GM12872 (cell line): Measurements from ENCODE around the gene ANKMY1.

Source experiments
- TF ChIP-seq, protein P1 (sequence below): IDR thresholded peaks from 3 replicates; pipeline ENCODE4 v1.5.1; 2011; ENCODE audit warnings: low read depth, mild to moderate bottlenecking, low read length, moderate library complexity; ENCODE audit not compliant: insufficient read depth

Gene ANKMY1

DNA sequence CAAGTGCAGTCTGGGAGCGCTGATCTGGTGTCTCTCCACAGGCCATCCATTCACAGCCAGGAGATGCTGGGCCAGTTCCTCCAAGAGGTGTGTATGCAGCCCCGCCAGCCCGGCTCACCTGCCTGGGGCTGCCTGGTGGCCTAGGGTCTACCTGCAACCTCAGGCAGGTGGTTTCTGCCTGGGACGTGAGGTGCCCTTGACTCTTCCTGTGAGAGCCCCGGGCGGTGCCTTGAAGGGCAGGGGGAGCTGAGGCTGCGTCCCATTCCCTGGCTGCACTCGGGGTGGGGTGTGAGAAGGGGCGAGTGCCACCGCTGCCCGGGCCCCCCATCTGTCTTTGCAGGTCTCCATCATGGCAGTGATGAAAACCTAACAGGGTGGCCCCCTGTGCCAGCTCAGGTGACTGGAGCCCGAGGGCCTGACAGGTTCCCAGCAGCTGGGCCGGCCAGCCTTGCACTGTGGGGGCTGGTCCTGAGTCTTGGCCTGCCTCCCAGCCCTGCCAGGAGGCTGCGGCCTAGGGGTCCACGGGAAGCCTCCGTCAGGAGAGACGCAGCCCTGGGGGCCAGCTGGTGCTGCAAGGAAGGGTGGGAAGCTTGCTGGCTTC is 40.6 kb upstream of the ANKMY1 start:
- TF ChIP-seq, protein P1, sequence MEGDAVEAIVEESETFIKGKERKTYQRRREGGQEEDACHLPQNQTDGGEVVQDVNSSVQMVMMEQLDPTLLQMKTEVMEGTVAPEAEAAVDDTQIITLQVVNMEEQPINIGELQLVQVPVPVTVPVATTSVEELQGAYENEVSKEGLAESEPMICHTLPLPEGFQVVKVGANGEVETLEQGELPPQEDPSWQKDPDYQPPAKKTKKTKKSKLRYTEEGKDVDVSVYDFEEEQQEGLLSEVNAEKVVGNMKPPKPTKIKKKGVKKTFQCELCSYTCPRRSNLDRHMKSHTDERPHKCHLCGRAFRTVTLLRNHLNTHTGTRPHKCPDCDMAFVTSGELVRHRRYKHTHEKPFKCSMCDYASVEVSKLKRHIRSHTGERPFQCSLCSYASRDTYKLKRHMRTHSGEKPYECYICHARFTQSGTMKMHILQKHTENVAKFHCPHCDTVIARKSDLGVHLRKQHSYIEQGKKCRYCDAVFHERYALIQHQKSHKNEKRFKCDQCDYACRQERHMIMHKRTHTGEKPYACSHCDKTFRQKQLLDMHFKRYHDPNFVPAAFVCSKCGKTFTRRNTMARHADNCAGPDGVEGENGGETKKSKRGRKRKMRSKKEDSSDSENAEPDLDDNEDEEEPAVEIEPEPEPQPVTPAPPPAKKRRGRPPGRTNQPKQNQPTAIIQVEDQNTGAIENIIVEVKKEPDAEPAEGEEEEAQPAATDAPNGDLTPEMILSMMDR = no peak

- TF ChIP-seq, protein P1 = no peak
Observed at GRCh38 chr2:240597419-240598181, 39.8 kb upstream of the ANKMY1 start.

- TF ChIP-seq, protein P1 = no peak
Observed at GRCh38 chr2:240597054-240597418, 39.2 kb upstream of the ANKMY1 start.

- TF ChIP-seq, protein P1 = no peak
Observed at GRCh38 chr2:240596491-240596931, 38.7 kb upstream of the ANKMY1 start.

- TF ChIP-seq, protein P1 = no peak
Observed at GRCh38 chr2:240596080-240596460, 38.3 kb upstream of the ANKMY1 start.

DNA sequence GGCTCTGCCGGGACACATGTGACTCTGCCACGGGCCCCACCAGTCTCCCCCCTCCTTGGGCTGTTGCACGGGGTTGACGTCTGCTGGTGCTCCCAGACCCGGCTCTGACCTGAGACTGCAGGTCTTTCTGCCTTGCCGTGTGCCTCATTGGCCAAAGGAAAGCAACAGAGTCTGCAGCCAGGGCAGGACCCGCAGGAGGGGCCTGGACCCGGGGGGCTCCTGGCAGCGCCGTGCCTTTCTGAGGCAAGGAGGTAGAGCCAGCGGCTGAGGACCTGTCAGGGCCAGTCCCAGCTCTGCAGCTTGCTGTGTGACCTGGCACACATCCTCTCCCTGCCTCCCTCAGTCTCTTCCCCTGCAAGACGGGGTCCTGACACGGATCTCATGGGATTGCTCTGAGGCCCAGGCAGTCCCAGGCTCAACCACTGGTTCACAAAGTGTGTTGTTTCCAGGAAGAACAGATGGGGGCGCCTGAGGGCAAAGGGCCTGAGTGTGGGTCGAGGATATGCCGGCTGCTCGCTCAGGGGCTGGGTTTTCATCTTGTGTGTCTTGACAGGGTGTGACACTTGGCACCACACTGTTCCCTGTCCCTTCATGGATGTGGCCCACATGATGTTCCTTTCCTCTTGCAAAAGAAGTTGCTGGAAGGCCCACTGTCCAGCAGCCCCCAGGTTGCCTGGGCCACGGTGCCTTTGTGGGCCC is 37.7 kb upstream of the ANKMY1 start:
- TF ChIP-seq, protein P1 = peak; percentile 42
